CD1c-positive myeloid dendritic cell (primary cell): ENCODE measurements around the gene OMA1.
A peak's percentile ranks its signal among the peaks of the same experiment; 100 is the strongest.
"Not testable (repeated sequence)": the region's sequence is repeated elsewhere in the genome, so short reads cannot be mapped to it uniquely, and the experiment has no call there.

Experiments
- DNase-seq: peaks from one replicate; pipeline ENCODE4 v3.0.0-alpha.2; 2016; ENCODE audit errors: extremely low spot score

OMA1 gene

DNA sequence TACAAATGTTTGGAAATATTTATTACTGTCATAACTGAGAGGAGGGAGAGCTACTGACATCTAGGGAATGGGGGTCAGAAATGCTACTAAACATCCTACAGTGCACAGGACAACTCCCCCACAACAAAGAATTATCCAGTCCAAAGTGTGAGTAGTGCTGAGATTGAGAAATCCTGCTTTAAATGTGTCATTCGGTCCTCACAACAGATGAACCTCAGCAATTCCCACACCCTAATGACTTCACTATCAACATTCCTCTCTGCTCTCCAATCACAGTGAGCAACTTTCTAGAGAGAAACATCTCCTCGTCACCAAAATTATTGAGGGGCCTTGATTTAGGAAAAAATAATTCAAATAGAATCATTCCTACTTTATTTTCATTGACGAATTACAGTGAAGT is 18.0 kb downstream of the OMA1 start:
- no peak for DNase-seq

- DNase-seq, result no peak
These were observed 22.1 kb downstream of the OMA1 start for GRCh38 chr1:58524353-58524945.

DNA sequence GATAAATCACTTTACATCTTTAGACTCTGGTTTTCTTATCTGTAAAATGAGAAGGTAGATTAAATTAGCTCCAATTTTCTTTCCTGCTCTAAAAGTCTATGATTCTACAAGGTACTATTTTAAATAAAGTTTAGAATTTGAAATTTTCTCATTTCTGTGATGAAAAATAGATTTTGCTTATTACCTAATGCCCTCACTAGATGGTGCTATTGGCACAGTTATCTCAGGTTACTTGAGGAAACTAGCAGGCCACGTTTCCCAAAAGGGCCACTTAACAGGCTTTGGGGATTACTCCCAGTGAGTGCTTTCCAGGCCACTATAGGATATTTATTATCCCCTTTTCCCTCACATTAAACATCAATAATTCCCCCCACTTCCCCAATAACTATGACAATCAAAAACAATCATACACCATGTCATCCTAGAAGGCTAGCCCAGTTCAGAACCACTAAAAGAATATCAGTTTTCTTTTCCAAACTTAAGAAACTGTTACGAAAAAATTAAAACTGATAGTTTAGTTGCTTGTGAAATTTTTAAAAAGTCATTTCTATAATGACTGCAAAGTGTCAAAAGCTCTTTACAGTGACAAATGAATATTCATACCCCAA is 30.6 kb downstream of the OMA1 start:
- peak; percentile 85 for DNase-seq

GRCh38 chr1:58513956-58514355 is 32.6 kb downstream of the OMA1 start:
- no peak for DNase-seq

GRCh38 chr1:58508629-58509028 is 37.9 kb downstream of the OMA1 start:
- no peak for DNase-seq

- DNase-seq, result no peak
These were observed 41.2 kb downstream of the OMA1 start for GRCh38 chr1:58505286-58505685.

GRCh38 chr1:58502519-58502918 is 44.0 kb downstream of the OMA1 start:
- DNase-seq, result no peak

DNA sequence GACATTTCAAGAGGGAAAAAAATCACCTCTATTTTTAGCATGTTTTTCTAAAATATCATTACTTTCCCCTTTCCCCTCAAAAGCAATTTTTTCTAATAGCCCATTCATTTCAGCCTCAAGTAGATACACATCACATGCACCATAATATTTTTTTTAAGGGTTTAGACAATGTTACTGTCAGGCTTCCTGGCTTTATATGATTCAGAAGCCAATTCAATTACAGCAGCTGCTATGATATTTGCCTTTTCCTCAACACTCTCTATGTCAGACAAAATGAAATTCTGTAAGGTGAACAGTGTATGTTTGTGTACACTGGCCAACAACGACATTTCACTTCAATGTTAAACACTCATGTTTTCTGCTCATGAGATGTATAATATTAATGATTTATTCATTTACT is 46.5 kb downstream of the OMA1 start:
- no peak for DNase-seq

GRCh38 chr1:58497499-58497898 is 49.0 kb downstream of the OMA1 start:
- DNase-seq, result peak; percentile 18

GRCh38 chr1:58496042-58496441 is 50.5 kb downstream of the OMA1 start:
- no peak for DNase-seq

- not testable (repeated sequence) for DNase-seq
These were observed 57.6 kb downstream of the OMA1 start for GRCh38 chr1:58488914-58489313.

- DNase-seq, result peak; percentile 4
These were observed 59.5 kb downstream of the OMA1 start for GRCh38 chr1:58487002-58487401.

GRCh38 chr1:58481962-58482361 is 64.6 kb downstream of the OMA1 start:
- DNase-seq, result no peak

GRCh38 chr1:58480191-58480590 is 66.3 kb downstream of the OMA1 start:
- no peak for DNase-seq

GRCh38 chr1:58477390-58477789 is 69.1 kb downstream of the OMA1 start:
- DNase-seq, result no peak

GRCh38 chr1:58476179-58476578 is 70.3 kb downstream of the OMA1 start:
- no peak for DNase-seq

GRCh38 chr1:58469476-58469875 is 77.0 kb downstream of the OMA1 start:
- DNase-seq, result no peak

DNA sequence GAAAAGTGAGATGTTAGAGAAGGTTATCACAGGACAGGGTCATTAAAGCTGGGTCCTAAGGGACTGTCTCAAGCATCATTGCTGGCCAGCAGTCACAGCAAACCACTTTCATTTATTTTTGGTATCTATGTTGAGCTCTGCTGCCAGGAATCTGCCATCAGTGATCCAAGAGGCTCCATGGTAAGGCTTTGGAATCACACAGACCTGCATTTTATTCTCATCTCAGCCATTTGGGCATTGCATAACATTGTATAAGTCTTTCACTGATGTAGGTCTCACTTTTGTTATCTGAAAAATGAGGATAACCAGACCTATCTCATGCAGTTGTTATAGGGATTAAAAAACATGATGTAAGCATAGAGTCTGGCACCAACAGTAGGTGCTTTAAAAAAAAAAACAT is 77.5 kb downstream of the OMA1 start:
- no peak for DNase-seq

- DNase-seq, result no peak
These were observed 77.9 kb downstream of the OMA1 start for GRCh38 chr1:58468612-58469011.

DNA sequence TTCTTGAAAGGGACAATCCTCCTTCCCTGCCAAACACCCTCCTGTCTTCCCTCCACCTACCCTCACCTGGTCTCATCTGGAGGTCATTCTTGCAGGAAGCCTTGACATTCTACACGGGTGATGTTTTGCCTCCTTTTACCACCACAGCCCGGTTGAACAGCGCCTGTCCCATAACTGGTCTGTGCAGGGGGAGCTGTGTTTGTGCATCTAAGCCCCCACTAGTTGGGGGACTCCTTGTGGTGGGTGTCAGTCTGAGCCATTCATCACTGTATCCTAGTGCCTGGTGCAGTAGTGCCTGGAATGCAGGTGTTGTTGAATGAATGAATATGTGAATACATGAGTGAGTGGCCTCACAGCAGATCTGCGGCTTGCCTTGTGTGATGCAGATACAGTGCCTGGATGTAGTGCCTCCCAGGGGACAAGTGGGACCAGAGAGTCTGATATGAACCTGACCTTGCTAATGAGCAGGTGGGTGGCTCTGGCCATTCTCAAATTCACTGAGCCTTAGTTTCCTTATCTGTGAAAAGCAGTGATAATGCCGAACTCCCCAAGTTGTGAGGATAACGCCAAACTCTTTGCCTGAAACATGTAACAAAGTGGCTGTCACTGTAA is 79.8 kb downstream of the OMA1 start:
- DNase-seq, result no peak

DNA sequence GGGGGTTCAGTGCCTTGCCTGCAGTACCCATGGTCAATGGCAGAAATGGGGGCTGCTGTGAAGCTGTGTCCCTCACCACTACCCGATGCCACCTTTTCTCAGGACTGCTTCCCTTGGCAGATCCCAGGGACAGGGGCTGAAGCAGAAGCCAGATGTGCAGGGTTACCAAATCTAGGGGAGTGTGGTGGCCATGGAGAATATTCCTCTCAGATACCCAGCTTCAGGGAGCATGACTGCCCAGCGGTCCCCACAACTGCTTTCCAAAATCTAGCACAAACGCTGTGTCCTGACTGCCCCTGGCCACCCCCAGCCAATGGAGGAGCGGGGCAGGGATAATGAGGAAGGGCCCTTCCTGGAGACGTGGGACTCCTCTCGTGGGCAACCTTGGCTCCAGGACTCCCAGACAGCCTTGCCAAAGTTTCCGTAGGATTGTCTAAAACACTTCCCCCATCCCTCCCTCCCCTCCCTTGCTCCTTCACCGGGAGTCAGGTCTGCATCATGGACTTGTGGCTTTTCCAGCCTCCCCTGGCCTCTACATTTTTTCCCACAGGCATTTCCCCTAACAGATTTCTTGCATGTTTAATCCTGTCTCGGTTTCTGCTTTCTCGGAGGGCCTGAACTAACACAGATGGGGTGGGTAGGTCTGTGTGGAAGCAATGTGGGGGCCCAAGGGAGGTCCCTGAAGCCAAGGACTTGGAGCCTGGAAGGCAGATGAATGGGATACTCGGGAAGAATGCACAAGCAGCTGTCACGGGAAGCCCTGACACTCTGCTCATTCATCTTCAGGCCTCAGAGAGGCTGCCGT is 80.5 kb downstream of the OMA1 start:
- no peak for DNase-seq

- DNase-seq, result no peak
These were observed 81.3 kb downstream of the OMA1 start for GRCh38 chr1:58465176-58465575.

DNA sequence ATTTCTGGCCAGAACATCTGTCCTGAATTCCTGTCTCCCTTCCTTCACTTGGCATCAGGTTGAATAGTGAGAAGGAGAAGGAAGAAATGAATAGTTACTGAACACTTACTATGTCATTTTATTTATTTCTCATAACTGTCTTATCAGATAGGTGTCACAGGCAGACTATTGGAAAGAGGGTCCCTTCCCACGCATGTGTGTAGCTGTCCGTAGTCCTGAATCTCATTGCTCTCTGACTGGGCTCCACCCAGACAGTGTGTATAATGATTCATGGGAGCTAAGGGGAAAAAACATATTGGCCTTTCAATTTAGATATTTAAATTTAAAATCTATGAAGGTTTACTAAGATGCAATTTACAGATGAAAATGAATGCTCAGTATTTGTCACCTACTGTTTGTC is 86.1 kb downstream of the OMA1 start:
- no peak for DNase-seq
